HuH-7.5 (cell line): ENCODE measurements around the gene CRB2.

Experiments used
- DNase-seq: peaks from one replicate; pipeline ENCODE4 v3.0.0; 2011; ENCODE audit warnings: low spot score

Gene CRB2

GRCh38 chr9:123421801-123422455 lies 65.9 kb downstream of the CRB2 start:
- no peak for DNase-seq

- DNase-seq, result no peak
Measured at GRCh38 chr9:123422635-123423310, 66.8 kb downstream of the CRB2 start.

GRCh38 chr9:123423311-123423640 lies 67.3 kb downstream of the CRB2 start:
- DNase-seq, result no peak

- no peak for DNase-seq
Measured at GRCh38 chr9:123424131-123424530, 68.1 kb downstream of the CRB2 start.

GRCh38 chr9:123424552-123425225 lies 68.7 kb downstream of the CRB2 start:
- no peak for DNase-seq

- no peak for DNase-seq
Measured at GRCh38 chr9:123425261-123425821, 69.3 kb downstream of the CRB2 start.

- DNase-seq, result no peak
Measured at GRCh38 chr9:123425836-123426365, 69.9 kb downstream of the CRB2 start.

- no peak for DNase-seq
Measured at GRCh38 chr9:123426406-123426805, 70.4 kb downstream of the CRB2 start.
